ENCODE measurements around the gene CCDC50.

DNA sequence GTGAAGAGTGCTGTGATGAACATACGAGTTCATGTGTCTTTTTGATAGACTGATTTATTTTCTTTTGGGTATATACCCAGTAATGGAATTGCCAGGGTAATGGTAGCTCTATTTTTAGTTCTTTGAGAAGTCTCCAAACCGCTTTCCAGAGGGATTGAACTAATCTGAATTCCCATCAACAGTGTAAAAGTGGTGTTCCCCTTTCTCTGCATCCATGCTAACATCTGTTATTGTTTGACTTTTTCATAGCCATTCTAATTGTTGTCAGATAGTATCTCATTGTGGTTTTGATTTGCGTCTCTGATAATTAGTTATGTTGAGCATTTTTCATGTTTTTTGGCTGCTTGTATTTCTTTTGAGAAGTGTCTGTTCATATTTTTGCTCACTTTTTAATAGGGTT lies 55.9 kb downstream of the CCDC50 start:
- TF ChIP-seq, protein P1, sequence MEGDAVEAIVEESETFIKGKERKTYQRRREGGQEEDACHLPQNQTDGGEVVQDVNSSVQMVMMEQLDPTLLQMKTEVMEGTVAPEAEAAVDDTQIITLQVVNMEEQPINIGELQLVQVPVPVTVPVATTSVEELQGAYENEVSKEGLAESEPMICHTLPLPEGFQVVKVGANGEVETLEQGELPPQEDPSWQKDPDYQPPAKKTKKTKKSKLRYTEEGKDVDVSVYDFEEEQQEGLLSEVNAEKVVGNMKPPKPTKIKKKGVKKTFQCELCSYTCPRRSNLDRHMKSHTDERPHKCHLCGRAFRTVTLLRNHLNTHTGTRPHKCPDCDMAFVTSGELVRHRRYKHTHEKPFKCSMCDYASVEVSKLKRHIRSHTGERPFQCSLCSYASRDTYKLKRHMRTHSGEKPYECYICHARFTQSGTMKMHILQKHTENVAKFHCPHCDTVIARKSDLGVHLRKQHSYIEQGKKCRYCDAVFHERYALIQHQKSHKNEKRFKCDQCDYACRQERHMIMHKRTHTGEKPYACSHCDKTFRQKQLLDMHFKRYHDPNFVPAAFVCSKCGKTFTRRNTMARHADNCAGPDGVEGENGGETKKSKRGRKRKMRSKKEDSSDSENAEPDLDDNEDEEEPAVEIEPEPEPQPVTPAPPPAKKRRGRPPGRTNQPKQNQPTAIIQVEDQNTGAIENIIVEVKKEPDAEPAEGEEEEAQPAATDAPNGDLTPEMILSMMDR (IDR thresholded peaks at IDR 0.05) = no peak
- TF ChIP-seq POLR2AphosphoS5 (IDR thresholded peaks at IDR 0.05) (no peak), EP300 (IDR thresholded peaks at IDR 0.05) (no peak), POLR2A (IDR thresholded peaks at IDR 0.05) (no peak)
